Measurements from ENCODE around the gene GPER1. TPM values are rescaled to one million over a fixed set of nuclear protein-coding genes. Genes with fewer than 3 reads are reported as not detected.

The GPER1 gene
- total RNA-seq, 1 donor from 2014 or later = 1.2 TPM

GRCh38 chr7:1127001-1127400 is 39.1 kb downstream of the GPER1 start:
- H3K36me3 ChIP-seq = peaks cover 4% of the 10 kb centered on the region
- H3K4me3 ChIP-seq = no peak overlapping the region
- H3K9ac ChIP-seq = no peak overlapping the region
- H3K4me1 ChIP-seq = peaks cover 20% of the 10 kb centered on the region
- no peak for TF ChIP-seq EZH2phosphoT487 (IDR thresholded peaks at IDR 0.05)
- no peak for TF ChIP-seq EZH2 (IDR thresholded peaks at IDR 0.05)
- no peak for TF ChIP-seq CTCF (IDR thresholded peaks at IDR 0.05)
- peaks cover 20% of the 10 kb centered on the region for H3K4me1 Mint-ChIP-seq
- no peaks in the 10 kb centered on the region for H3K27me3 ChIP-seq
- H3K4me2 ChIP-seq = no peak overlapping the region
- H3F3A ChIP-seq (ENCODE audit: low read depth) = peaks cover 6% of the 10 kb centered on the region
- H3K9me3 ChIP-seq (ENCODE audit: low read depth) = peaks cover 4% of the 10 kb centered on the region
- no peak overlapping the region for H3K27ac ChIP-seq
- H3K4me3 Mint-ChIP-seq = no peak overlapping the region
- H4K20me1 ChIP-seq (ENCODE audit: low read depth) = peaks cover 20% of the 10 kb centered on the region
- H3K27ac Mint-ChIP-seq = no peak overlapping the region
- H3K27me3 Mint-ChIP-seq (ENCODE audit: insufficient read depth, low read depth) = peaks cover 2% of the 10 kb centered on the region
- peaks cover 3% of the 10 kb centered on the region for H3K9me3 Mint-ChIP-seq
- peaks cover 34% of the 10 kb centered on the region for H3K79me2 ChIP-seq (ENCODE audit: low read depth)
- peaks cover 12% of the 10 kb centered on the region for H3K36me3 Mint-ChIP-seq
- H2AFZ ChIP-seq (replicated peaks) = no peak overlapping the region
- DNase-seq (ENCODE audit: low spot score) = no peak

- H3K27ac Mint-ChIP-seq = no peak overlapping the region
- Histone ChIP-seq H3K79me2 (ENCODE audit: low read depth) (peaks cover 34% of the 10 kb centered on the region), H3K9me3 (ENCODE audit: low read depth) (peaks cover 8% of the 10 kb centered on the region), H3K9ac (no peak overlapping the region), H4K20me1 (ENCODE audit: low read depth) (no peaks in the 10 kb centered on the region), H3K4me1 (no peaks in the 10 kb centered on the region), H3F3A (ENCODE audit: low read depth) (no peaks in the 10 kb centered on the region), H3K27me3 (no peaks in the 10 kb centered on the region), H3K4me3 (no peak overlapping the region), H3K36me3 (peaks cover 4% of the 10 kb centered on the region), H2AFZ (replicated peaks) (no peak overlapping the region), H3K4me2 (no peak overlapping the region), H3K27ac (no peak overlapping the region)
- H3K27me3 Mint-ChIP-seq (ENCODE audit: insufficient read depth, low read depth) = no peaks in the 10 kb centered on the region
- DNase-seq (ENCODE audit: low spot score) = no peak
- H3K4me3 Mint-ChIP-seq = no peak overlapping the region
- H3K9me3 Mint-ChIP-seq = peaks cover 3% of the 10 kb centered on the region
- peaks cover 18% of the 10 kb centered on the region for H3K36me3 Mint-ChIP-seq
- peaks cover 2% of the 10 kb centered on the region for H3K4me1 Mint-ChIP-seq
- no peak for TF ChIP-seq EZH2 (IDR thresholded peaks at IDR 0.05)
- TF ChIP-seq CTCF (IDR thresholded peaks at IDR 0.05) = no peak
- TF ChIP-seq EZH2phosphoT487 (IDR thresholded peaks at IDR 0.05) = no peak
Observed at GRCh38 chr7:1129431-1129830, 41.5 kb downstream of the GPER1 start.

- TF ChIP-seq EZH2 (IDR thresholded peaks at IDR 0.05) (no peak), EZH2phosphoT487 (IDR thresholded peaks at IDR 0.05) (no peak), CTCF (IDR thresholded peaks at IDR 0.05) (no peak)
- H3K4me1 Mint-ChIP-seq = peaks cover under 1% of the 10 kb centered on the region
- peaks cover 41% of the 10 kb centered on the region for H3K79me2 ChIP-seq (ENCODE audit: low read depth)
Observed at GRCh38 chr7:1130021-1130990, 42.4 kb downstream of the GPER1 start.

More at GRCh38 chr7:1130021-1130990, 42.4 kb downstream of the GPER1 start:
- Mint-ChIP-seq H3K4me3 (no peak overlapping the region), H3K27ac (no peak overlapping the region), H3K36me3 (peaks cover 22% of the 10 kb centered on the region), H3K9me3 (peaks cover 6% of the 10 kb centered on the region), H3K27me3 (ENCODE audit: insufficient read depth, low read depth) (no peaks in the 10 kb centered on the region)
- H3K36me3 ChIP-seq = peaks cover 4% of the 10 kb centered on the region
- H3K9me3 ChIP-seq (ENCODE audit: low read depth) = peaks cover 8% of the 10 kb centered on the region
- no peak overlapping the region for H3K4me2 ChIP-seq
- no peak overlapping the region for H2AFZ ChIP-seq (replicated peaks)
- no peaks in the 10 kb centered on the region for H3K27me3 ChIP-seq
- peak overlapping the region; percentile 27 for H3K9ac ChIP-seq
- no peaks in the 10 kb centered on the region for H4K20me1 ChIP-seq (ENCODE audit: low read depth)
- H3K4me1 ChIP-seq = no peaks in the 10 kb centered on the region
- H3K4me3 ChIP-seq = no peak overlapping the region
- no peak for DNase-seq (ENCODE audit: low spot score)
- H3F3A ChIP-seq (ENCODE audit: low read depth) = peaks cover 5% of the 10 kb centered on the region
- no peak overlapping the region for H3K27ac ChIP-seq
